Vagina (tissue), 2 donors: ENCODE data around the gene TMX1.

Source experiments
- POLR2A ChIP-seq, 2 donors: fragments of 450-650 bp; IDR thresholded peaks; one replicate each; pipeline ENCODE4 v1.6.1; 2017; ENCODE audit warnings: antibody characterized with exemption in 2 of 2, mild to moderate bottlenecking in 2 of 2, moderate library complexity in 2 of 2
- TF ChIP-seq, protein P1 (sequence below), 3 experiments: fragments of 450-650 bp in 2 of 3; fragments of 200-600 bp in 1 of 3; sonication (generic) in 1 of 3; IDR thresholded peaks; one replicate each; pipeline ENCODE4 v1.5.1; 2017 to 2019; ENCODE audit warnings: antibody characterized with exemption in 3 of 3, mild to moderate bottlenecking in 2 of 3, moderate library complexity in 2 of 3

DNA sequence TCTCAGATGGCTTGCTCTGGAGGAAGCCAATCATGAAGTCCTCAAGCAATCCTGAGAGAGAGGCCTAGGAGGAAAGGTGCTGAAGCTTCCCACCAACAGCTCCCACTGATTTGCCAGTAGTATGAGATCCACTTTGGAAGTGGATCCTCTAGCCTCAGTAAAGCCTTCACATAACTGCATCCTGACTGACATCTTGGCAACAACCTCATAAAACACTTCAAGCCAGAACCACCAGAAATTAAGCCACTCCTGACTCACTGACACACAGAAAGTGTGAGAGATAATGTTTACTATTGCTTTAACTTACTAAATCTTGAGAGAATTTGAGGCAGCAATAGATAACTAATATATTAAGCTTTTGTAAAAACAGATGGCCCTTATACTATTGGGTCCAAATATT lies 11.7 kb upstream of the TMX1 start:
- TF ChIP-seq POLR2A (IDR thresholded peaks at IDR 0.05): no peak
- TF ChIP-seq, protein P1, sequence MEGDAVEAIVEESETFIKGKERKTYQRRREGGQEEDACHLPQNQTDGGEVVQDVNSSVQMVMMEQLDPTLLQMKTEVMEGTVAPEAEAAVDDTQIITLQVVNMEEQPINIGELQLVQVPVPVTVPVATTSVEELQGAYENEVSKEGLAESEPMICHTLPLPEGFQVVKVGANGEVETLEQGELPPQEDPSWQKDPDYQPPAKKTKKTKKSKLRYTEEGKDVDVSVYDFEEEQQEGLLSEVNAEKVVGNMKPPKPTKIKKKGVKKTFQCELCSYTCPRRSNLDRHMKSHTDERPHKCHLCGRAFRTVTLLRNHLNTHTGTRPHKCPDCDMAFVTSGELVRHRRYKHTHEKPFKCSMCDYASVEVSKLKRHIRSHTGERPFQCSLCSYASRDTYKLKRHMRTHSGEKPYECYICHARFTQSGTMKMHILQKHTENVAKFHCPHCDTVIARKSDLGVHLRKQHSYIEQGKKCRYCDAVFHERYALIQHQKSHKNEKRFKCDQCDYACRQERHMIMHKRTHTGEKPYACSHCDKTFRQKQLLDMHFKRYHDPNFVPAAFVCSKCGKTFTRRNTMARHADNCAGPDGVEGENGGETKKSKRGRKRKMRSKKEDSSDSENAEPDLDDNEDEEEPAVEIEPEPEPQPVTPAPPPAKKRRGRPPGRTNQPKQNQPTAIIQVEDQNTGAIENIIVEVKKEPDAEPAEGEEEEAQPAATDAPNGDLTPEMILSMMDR (IDR thresholded peaks at IDR 0.05): no peak
